ENCODE results near the gene RNASE2.
A peak's percentile ranks its signal among the peaks of the same experiment; 100 is the strongest.
"Not testable (repeated sequence)": the region's sequence is repeated elsewhere in the genome, so short reads cannot be mapped to it uniquely, and the experiment has no call there.

RNASE2 gene

DNA sequence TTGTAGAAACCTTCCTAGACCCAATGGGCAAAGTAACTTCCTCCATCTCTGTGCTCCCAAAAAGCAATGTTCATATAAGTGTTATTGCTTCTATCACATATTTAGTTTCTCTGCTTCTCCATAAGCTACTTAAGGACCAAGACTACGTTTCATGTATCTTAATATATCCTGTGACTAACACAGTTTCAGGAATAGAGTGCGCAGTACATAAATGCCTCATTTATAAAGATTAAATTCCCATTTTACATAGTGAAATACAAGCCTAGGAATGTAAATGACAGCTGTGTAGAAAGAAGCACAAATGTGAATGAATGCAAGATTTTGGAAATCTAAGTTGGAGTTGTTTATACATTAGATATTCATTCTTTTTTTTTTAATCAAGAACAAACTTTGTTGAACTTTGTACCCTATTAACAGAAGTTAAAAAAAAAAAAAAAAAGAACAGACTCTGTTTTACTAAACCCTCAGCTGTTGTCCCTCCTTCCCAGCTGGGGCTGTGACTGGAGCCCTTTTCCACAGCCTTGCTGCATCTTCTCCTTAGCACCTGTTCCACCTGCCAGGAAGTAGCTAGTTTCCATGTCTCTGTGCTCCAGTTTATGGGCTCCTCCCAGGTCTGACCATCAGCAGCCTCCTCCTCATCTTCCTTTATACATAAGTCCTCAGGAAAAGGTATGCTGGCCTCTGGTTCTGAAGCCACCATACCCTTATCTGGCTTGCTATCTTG lies 27.5 kb downstream of the RNASE2 start:
- peaks cover 22% of the 10 kb centered on the region for H3K27me3 Mint-ChIP-seq (ENCODE audit: low read depth)
- no peak overlapping the region for H3K4me3 Mint-ChIP-seq
- no peaks in the 10 kb centered on the region for H3K36me3 Mint-ChIP-seq (ENCODE audit: low read depth)
- TF ChIP-seq, protein P1, sequence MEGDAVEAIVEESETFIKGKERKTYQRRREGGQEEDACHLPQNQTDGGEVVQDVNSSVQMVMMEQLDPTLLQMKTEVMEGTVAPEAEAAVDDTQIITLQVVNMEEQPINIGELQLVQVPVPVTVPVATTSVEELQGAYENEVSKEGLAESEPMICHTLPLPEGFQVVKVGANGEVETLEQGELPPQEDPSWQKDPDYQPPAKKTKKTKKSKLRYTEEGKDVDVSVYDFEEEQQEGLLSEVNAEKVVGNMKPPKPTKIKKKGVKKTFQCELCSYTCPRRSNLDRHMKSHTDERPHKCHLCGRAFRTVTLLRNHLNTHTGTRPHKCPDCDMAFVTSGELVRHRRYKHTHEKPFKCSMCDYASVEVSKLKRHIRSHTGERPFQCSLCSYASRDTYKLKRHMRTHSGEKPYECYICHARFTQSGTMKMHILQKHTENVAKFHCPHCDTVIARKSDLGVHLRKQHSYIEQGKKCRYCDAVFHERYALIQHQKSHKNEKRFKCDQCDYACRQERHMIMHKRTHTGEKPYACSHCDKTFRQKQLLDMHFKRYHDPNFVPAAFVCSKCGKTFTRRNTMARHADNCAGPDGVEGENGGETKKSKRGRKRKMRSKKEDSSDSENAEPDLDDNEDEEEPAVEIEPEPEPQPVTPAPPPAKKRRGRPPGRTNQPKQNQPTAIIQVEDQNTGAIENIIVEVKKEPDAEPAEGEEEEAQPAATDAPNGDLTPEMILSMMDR (IDR thresholded peaks at IDR 0.05; ENCODE audit: unreplicated experiment in 3 of 3), result no peak
- H3K4me1 Mint-ChIP-seq, result peaks cover 15% of the 10 kb centered on the region
- H3K27ac Mint-ChIP-seq, result peak overlapping the region; percentile 1 to 69 (median 3)
- no peaks in the 10 kb centered on the region for H3K9me3 Mint-ChIP-seq

DNA sequence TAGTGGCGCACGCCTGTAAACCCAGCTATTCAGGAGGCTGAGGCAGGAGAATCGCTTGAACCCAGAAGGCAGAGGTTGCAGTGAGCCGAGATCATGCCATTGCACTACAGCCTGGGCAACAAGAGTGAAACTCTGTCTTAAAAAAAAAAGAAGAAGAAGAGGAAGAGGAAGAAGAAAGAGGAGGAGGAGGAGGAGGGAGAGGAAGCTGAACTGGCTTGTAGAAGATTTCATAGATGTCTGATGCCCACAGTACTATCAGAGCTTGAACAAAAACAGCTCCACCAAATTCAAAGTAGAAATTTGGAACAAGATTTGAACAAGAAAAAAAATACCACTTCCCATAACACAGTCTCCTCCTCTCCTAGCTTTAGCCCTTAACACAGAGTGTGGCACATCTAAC lies 30.4 kb downstream of the RNASE2 start:
- Mint-ChIP-seq H3K4me1 (peaks cover 20% of the 10 kb centered on the region), H3K27me3 (ENCODE audit: low read depth) (peaks cover 22% of the 10 kb centered on the region)
- H3K36me3 Mint-ChIP-seq (ENCODE audit: low read depth); H3K27ac Mint-ChIP-seq; H3K9me3 Mint-ChIP-seq; H3K4me3 Mint-ChIP-seq: not testable (repeated sequence)

DNA sequence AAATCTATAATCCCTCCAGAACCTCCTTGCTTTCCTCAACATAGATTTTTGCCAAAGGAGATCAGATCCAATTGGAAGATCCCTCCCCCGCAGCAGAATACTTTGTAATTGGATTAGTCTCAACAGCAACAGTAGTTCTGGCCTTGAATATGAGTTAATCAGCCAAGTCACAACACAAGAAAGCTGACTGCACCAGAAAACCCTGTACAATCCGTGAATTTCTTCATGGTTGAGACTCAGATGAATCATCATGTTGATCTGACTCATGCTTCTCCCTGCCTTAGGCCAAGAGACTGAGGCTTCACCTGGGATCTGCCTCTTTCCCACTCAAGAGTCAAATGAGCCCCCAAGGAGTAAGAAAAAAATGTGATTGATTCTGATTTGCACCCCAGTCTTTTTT lies 31.5 kb downstream of the RNASE2 start:
- Mint-ChIP-seq H3K36me3 (ENCODE audit: low read depth) (peaks cover 6% of the 10 kb centered on the region), H3K9me3 (no peaks in the 10 kb centered on the region), H3K27me3 (ENCODE audit: low read depth) (peaks cover 22% of the 10 kb centered on the region), H3K4me1 (peaks cover 26% of the 10 kb centered on the region), H3K4me3 (peak overlapping the region in 2 of 3 experiments; percentile 39 to 52), H3K27ac (peak overlapping the region in 2 of 3 experiments; percentile 63 to 67)
- TF ChIP-seq, protein P1 (IDR thresholded peaks at IDR 0.05; ENCODE audit: unreplicated experiment in 3 of 3), result no peak

DNA sequence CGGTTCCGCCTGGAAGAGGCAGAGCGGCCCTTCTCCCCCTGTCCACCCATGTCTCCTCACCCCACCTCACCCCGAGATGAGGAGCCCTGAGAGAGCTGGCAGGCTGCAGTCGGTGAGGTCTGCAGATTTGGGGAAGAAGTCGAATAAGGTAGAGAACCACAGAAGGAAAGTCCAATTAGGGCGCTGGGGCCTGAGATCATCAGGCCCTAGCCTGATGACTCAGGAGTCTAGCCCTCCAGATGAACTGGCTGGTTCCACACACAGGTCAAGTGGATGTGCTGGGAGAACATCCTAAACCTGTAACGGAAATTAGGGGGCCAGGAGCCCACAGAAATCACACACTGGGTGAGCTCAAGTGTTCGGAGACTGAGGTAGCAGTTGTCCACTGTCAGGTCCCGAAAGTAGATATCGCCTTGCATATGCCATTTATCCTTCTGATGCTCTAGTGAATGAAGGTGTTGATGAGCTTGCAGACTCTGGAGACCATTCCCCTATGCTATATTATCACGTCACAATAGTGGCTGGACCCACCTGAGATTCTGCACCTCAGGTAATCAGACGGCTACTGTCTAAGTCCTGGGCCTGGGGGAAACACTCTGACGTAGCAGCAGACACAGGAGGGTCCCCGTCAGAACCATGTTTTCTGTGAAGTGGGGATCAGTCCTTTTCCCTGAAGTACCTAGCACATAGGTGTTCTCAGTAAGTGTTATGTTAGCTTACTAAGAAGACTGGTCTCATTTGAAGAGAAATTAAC lies 33.6 kb downstream of the RNASE2 start:
- TF ChIP-seq, protein P1 (IDR thresholded peaks at IDR 0.05; ENCODE audit: unreplicated experiment in 3 of 3), result no peak
- Mint-ChIP-seq H3K4me3 (peak overlapping the region; percentile 71 to 82 (median 72)), H3K36me3 (ENCODE audit: low read depth) (peaks cover 22% of the 10 kb centered on the region), H3K27ac (peak overlapping the region; percentile 82 to 95 (median 88)), H3K27me3 (ENCODE audit: low read depth) (peaks cover 18% of the 10 kb centered on the region), H3K4me1 (peaks cover 15% of the 10 kb centered on the region), H3K9me3 (no peaks in the 10 kb centered on the region)

DNA sequence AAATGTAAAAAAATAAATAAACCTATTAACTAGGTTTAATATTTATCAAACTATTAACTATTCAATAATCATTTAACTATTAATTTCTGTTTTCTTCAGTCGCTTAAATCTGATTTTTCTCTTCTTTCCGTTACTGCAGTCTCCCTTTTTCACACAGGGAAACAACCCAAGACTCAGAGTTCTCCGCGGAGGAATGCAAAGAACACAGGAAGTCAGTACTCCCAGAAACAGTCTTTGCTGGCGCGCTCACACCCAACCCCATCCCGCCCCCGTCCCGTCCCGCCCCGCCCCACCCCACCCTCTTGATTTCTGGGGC lies 34.1 kb downstream of the RNASE2 start:
- Mint-ChIP-seq H3K27ac (peak overlapping the region; percentile 82 to 95 (median 84)), H3K9me3 (no peaks in the 10 kb centered on the region), H3K4me3 (peak overlapping the region; percentile 88 to 92 (median 89)), H3K27me3 (ENCODE audit: low read depth) (peaks cover 15% of the 10 kb centered on the region), H3K4me1 (peaks cover 14% of the 10 kb centered on the region), H3K36me3 (ENCODE audit: low read depth) (peaks cover 27% of the 10 kb centered on the region)
- TF ChIP-seq, protein P1 (IDR thresholded peaks at IDR 0.05; ENCODE audit: unreplicated experiment in 3 of 3), result no peak

DNA sequence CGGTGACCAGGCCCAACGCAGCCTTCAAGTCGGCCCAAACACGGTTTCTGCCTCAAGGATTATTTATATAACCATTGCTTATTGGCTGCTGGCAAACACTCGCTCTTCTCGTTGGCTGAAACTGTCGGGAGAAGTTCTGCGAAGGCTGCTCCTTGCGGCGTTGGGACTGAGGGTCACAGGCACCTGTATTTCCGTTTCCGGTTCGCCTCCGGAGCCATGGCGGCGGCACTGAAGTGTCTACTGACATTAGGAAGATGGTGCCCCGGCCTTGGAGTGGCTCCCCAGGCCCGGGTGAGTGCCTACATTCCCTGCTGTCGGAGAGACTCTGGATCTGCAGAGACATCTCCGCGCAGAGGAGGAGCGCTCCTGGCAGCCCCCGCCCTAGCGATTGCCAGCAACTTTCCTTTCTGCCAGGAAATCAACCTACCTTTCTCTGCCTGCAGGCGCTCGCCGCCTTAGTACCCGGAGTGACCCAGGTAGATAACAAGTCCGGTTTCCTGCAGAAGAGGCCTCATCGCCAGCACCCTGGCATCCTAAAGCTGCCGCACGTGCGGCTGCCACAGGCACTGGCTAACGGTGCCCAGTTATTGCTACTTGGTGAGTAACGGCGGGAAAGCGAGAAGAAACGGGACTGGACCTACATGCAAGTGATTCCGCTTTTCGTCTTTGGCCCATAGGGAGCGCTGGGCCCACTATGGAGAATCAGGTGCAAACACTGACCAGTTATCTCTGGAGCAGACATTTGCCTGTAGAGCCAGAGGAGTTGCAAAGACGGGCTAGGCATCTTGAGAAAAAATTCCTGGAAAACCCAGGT lies 34.7 kb downstream of the RNASE2 start, which contains the start of gene METTL17:
METTL17 (plus strand) TSS at position 194 of the 814 bp plus-strand sequence; CDS start at position 217, 23 bp downstream.
- TF ChIP-seq, protein P1 (IDR thresholded peaks at IDR 0.05; ENCODE audit: unreplicated experiment in 3 of 3), result peak; percentile 34 to 55 (median 39)
- Mint-ChIP-seq H3K36me3 (ENCODE audit: low read depth) (peaks cover 33% of the 10 kb centered on the region), H3K4me1 (peaks cover 14% of the 10 kb centered on the region), H3K9me3 (no peaks in the 10 kb centered on the region), H3K4me3 (peak within 1 kb of the TSS; percentile 88 to 92 (median 89)), H3K27me3 (ENCODE audit: low read depth) (peaks cover 9% of the 10 kb centered on the region), H3K27ac (peak within 1 kb of the TSS; percentile 82 to 95 (median 84))
